Activated CD4-positive, CD25-positive, alpha-beta regulatory T cell (primary cell): Measurements from ENCODE around the gene VSIG4.
"Not testable (repeated sequence)": the region's sequence is repeated elsewhere in the genome, so short reads cannot be mapped to it uniquely, and the experiment has no call there.

Experiments used
- DNase-seq, 4 experiments: peaks; one replicate each; lab custom pipeline; 2025; lab: John Stamatoyannopoulos, UW

VSIG4 gene, protein sequence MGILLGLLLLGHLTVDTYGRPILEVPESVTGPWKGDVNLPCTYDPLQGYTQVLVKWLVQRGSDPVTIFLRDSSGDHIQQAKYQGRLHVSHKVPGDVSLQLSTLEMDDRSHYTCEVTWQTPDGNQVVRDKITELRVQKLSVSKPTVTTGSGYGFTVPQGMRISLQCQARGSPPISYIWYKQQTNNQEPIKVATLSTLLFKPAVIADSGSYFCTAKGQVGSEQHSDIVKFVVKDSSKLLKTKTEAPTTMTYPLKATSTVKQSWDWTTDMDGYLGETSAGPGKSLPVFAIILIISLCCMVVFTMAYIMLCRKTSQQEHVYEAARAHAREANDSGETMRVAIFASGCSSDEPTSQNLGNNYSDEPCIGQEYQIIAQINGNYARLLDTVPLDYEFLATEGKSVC

DNA sequence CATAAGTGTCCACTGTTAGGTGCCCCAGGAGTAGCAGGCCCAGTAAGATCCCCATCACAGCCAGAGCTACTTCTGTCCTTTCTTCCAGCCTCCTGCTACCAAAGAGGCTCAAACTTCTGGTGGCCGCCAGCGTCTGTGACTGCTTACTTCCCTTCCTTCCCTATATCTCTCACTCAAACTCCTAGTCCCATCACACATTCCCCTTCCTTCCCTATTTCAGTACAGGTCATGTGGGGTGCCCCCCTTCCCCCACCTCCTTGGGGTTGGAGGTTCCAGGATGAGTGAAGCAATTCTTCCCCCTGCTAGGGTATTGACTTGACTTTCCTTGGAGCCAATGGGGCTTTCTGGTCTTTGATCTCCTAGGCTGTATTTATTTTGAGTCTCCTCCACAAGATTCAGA, at the start of gene VSIG4:
VSIG4 (minus strand) TSS at position 137 of the 400 bp plus-strand sequence; CDS start at position 55, 82 bp downstream.
- DNase-seq: no peak

DNA sequence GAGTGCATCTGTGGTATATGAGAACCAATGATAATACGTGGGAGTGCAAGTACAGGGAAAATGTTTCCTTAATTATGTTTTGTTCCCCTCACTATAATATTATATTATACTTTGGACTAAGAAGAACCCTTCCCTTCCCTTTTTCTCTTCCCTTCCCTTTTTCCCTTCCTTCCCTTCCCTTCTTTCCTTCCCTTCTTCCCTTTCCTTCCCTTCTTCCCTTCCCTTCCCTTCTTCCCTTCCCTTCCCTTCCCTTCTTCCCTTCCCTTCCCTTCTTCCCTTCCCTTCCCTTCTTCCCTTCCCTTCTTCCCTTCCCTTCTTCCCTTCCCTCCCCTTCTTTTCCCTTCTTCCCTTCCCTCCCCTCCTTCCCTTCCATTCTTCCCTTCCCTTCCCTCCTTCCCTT, 36.9 kb upstream of the VSIG4 start:
- DNase-seq: no peak

DNA sequence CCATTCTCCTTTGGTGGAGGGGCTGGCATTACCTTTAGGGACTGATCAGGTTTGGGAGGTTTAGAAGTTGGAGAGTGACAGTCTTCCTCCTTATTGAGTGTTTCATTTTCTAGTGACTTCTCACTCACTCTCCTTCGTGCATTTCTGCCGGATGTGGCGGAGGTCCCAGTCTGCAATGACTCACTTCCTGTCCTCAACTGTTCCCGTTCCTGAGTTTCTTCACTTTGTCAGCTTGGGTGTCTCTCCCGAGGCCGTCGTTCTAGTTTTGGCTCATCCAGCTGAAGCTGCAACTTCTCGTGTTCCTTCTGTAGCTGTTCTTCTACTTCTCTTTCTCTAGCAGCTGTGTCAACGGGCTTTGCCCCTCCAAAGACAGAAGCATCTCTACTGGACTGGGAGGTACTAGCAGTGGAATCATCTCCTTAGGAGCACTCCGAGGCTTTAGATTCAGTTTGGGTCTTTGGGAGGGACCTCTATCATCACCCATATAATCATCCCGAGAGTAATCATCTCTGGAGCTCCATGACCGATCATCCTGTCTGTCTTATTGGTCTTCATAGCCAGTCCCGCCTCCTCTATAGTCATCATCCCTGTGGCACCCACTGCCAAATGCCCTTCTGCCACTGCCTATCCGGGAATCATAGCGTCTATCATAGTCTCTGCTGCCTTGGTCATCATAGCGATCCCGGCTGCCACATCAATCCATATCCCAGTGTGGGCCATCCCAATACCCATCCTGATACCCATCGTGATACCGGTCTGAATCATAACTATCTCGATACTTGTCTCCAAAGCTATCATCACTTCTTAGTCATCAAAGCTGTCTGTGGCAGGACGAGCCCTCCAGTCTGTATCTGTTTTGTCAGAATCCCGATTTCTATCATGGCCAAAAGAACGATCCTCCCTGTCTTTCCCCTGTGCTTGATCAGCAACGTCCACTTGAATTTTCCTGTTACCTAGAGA, 35.3 kb upstream of the VSIG4 start:
- DNase-seq: no peak

DNA sequence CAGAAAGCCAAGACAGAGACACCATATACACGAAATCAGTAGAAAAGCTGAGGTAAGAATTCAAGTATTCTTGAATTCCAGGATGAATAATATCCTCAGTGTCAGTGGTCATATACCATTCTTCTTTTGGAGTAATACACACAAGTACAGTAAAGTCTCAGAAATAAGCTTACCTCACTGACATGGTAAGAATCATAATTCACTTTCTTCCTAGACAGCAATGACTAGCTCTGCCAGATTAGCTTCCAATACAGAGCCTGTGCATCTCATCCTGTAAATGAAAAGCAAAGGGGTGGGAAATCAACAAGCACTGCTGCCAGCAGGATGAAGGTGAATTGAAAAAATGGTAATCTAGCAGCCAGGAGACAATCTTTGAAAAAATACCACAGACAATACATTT, 31.2 kb upstream of the VSIG4 start:
- DNase-seq: no peak

DNA sequence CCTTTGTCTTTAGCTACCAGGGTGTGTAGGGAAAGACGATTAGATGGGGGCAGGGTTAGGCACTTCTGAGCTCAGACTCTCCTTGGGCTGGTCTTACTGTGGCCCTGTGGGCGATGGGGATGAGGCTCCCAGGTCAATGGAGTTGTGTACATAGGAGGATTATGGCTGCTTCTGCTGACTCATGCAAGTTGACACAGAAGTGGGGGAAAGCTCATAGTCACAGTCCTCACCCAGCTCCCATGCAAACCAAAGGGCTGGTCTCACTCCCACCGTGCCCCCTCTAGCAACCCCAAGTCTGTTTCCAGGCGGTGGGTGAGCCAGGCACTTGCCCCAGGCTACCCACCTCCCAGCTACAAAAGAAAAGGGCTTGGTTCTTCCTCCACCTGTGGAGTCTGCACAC, 24.4 kb upstream of the VSIG4 start:
- no peak for DNase-seq

DNA sequence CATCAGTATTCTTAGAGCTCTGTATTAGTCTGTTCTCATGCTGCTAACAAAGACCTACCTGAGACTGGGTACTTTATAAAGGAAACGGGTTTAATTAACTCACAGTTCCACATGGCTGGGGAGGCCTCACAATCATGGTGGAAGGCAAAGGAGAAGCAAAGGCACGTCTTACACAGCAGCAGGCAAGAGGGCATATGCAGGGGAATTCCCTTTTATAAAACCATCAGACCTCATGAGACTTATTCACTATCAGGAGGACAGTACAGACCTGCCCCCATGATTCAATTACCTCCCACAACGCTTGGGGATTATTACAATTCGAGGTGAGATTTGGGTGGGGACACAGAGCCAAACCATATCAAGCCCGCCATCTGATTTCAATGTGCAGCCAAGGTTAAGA, 17.1 kb upstream of the VSIG4 start:
- not testable (repeated sequence) for DNase-seq

DNA sequence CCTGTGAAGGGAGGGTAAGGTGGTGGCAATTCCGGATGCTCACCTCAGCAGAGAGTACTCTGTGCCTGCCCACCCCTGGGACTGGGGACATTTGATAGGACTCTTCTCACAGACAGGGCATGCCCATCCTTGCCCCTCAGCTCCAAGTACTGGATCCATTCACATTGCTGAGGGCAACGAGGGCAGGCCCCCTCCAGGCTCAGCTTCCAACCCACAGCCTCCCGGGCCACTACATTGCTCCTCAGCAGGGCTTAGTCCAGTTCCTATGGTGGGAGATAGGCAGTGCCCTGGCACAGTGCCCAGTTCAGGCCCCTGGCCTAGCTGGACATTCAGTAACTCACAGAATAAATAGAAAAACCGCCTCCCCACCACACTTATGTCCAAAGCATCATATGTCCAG, 15.1 kb upstream of the VSIG4 start:
- no peak for DNase-seq

DNA sequence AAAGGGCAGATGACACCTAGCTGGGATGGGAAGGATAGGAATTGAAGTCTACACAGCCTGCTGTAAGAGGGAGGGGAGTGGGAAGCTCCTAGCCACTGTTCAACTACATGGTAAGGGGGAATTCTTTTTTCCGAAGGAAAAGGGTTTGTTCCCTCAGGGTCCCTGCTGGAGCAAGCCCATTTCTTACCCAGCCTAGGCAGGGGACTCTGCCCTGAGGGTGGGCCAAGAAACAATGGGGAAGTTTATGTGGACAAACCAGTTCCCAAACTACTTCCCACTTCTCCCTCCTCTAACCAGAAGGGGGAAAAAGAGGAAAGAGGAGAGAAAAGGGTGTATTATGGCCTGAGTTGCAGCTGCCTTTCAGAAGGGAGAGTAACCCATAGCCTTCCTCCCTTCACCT, 13.5 kb upstream of the VSIG4 start:
- no peak for DNase-seq

DNA sequence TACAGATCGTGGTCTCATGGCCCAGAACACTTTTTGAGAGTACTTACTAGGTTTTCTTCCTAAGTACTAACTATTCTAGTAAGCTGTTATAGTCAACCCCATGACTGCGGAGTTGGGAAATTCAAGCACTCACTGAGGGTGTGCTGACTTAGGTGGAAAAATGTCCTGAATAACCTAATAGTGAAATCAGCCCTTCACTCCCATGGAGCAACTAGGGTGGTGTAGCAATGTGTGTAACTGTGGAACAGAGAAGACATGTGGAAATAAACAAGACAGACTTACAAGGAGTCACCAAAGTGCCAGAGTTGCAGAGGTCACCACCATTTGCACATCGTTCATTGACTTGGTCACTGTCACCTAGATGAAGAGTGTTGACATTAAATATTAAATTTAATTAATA, 12.1 kb upstream of the VSIG4 start:
- no peak for DNase-seq

DNA sequence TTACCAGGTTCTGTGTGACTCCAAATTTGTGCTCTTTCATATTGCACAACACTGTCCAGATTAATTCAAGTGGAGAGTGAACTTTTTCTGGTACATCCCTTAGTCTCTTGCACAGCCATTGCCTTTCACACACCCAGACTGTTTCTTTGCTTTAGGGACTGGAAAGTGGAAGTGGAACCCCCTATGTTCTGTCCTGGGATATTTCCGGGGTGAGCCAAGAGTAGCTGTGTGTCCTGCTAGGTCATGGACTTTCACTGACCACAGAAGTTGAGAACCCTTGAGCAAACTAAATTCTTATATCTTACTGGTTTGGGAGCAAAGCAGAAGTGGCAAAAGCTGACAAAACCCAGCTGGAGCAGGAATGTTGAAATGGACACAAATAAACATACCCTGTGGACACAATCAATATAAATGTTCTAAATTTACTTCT, 10.3 kb upstream of the VSIG4 start:
- DNase-seq: no peak

DNA sequence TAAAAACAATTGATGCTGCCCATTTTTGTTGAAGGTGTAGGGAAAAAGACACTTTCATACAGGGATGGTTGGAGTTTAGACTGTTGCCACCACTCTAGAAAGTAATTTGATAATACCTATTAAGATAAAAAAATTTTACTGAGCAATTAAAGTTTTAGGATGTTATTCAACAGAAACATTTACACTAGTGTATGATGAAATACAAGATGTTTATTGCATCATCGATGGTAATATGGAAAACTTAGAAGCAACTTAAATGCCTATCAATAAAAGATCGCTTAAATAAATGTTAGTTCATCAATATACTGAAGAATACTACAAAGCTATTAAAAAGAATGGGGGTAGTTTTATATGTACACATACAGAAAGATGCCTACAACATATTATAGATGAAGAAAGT, 9.2 kb upstream of the VSIG4 start:
- no peak for DNase-seq

DNA sequence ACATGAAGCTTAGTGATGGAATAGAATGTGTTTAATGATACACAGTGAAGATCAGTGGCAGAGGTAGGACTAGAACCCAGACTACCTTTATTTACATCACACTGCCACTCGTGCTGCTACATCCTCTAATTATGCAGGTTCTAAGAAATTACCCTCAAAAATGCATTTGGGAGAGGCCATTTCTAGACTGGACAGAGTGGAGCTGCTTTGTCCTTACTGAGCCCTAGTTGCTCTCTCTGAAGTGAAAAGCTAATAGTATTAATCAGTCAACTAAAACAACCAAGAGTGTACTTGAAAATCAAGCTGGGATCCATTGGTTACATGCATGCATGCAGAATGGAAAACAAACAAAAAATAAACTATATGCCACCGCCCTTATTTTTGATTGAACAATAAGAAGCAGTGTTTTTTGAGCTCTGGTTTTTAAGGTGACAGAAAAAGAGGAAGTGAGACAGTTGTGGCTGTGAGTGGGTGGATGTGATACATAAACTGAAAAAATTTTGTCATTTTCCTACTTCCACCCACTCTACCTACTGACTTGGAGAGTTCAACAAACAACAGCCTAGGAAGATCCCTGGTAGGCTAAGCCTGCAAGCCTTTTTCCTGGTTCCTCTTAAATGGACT, 6.8 kb upstream of the VSIG4 start:
- DNase-seq: no peak

DNA sequence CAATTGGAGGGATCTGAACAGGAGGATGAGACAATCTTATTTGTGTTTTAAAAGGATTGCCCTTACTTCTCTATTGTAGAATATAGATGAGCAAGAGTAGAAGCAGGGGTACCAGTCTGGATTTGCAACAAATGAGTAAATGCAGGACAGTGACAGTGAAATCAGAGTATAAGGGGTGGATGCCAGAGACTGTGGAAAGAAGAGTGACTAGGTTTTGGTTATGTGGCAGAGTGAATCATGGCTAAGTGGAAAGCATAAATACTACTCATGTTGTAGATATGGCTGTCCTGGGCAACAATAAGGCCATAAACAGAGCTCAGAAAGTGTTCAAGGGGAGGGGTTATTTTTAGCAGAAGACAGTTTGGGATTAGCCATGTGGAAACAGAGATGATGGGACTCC, 6.0 kb upstream of the VSIG4 start:
- no peak for DNase-seq

DNA sequence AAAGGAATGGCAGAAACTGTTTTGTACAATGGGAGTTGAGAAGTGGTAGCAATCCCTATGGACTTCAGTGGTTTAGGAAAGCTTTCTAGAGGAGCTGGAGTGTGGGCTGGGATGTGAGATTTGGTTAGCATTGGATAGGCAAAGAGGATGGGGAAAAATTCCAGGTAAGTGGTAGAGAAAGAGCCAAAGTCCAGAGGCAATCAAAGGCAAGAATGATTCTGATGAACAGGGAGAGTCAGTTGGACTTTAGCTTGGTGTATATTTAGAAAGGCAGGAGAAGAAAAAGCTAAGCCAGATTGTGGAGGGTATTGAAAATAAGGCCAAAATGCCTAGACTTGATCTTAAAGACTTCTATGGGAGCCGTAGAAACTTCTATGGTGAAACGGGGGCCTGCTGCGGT, 3.7 kb upstream of the VSIG4 start:
- DNase-seq: no peak

DNA sequence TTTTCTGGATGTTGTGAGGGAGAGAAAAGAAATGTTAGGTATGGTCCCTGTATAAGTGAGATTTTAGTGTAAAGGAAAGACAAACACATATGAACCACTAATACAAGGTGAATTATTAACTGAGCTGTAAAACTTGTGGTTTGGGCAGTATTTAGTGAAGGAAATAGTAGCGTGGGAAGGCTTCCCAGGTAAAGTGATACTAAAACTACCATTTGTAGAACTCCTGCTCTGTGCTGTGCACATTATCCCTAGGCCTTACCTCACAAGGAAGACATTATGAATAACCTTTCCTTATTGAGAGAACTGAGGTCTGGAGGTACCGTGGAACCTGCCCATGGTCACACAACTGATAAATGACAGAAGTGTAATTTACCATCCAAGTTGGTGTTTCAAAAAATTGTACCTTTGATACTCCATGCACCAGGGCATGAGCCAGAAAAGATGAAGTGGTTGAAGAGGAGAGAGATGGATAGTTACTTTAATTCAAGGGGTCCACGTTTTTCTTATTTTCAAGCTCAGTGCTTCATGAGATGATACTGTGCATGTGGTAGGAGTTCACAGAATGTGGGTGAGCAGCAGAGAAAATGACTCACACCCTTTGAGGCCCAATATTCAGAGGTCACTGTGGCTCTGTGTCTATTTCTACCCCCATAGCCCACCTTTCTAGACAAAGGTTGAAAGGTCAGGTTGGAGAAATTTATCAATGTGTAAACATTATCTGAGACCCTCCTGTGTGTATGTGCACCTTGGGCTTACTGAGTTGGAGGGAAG, 2.6 kb upstream of the VSIG4 start:
- no peak for DNase-seq

DNA sequence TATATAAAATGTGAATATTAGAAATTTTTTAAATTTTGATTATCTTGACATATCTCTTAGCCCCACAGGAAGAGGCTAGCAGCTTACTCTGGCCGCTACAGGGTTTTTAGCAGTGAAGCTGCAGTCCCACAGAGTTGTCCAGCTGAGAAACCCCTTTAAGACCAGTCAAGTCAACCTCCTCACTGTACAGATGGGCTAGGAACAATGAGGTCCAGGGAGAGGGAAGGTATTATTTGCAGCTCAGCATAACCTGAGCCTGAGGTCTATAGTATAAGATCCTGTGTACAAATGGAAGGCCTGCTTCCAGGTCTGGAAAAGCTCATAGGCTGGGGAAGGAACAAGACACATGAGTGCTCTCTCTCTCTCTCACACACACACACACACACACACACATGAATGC, 1.8 kb downstream of the VSIG4 start:
- no peak for DNase-seq

DNA sequence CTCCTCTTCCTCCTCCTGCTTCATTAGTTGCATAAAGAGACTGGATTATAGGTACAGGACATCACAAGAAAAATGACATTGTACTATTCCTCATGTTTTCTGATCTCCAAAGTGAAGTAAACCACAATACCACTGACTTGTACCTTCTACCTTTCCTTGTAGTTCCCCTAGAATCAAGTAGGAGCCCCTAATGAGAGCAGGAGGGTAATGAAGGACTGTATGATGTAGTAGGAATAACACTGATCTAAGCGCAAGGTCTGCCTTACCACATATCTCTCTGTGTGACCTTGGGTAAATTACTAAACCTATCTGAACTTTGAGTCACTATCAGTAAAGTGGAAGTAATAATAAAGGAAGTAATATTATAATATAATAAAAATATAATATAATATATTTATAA, 3.6 kb downstream of the VSIG4 start:
- DNase-seq: no peak

DNA sequence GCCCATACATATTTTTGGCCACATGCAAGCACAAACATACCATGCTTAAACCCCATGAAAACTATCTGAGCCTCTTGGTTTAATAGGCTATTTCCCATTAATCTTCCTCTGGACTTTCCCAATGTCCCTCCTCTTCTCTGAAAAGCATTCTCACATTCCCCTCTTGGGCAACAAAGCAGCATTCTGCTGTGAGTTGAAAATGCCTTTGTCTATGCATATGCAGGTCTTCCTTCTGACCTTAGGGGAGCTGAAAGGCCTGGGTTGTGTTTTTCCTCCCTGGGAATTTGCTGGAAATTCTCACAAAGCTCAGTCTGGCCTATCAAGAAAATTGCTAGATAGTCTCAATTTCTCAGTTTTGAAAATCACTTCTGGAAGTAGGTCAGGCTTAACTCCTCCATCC, 4.2 kb downstream of the VSIG4 start:
- no peak for DNase-seq

DNA sequence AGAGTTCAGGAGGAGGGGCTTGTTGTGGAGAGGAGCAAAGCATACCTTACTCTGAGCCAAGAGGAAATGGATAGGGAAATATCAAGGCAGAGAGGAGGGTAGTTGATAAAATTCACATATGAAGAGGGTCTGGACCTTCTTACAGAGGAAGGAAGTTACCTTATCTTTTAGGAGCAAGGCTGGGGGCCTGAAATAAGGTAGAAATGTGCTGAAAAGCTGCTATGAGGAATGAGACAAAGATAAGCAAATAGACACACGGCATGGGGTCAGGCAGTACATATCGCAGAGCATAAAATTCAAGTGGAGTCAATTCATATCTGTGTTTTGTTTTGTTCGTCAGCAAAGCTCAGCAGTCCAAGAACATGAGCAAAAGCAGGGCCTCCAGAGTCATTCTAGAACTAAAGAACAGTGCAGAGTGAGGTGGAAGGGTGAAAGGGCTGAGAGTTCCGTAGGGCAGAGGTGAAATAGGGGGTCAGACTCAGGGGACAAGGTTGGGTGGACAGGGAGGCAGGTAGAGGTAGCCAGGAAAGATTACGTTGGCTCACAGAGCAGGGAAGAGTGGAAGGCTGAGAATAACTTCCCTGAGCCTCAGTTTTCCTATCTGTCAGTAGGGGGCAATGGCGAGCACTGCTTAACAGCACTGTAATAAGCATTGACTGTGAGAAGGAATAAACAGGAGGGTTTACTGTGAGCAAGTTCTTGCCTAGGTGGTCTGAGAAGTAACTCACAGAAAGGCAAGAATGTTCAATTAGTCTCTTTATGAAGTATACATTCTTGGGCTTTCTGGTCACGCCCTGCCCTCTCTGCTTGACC, 9.2 kb downstream of the VSIG4 start:
- no peak for DNase-seq

DNA sequence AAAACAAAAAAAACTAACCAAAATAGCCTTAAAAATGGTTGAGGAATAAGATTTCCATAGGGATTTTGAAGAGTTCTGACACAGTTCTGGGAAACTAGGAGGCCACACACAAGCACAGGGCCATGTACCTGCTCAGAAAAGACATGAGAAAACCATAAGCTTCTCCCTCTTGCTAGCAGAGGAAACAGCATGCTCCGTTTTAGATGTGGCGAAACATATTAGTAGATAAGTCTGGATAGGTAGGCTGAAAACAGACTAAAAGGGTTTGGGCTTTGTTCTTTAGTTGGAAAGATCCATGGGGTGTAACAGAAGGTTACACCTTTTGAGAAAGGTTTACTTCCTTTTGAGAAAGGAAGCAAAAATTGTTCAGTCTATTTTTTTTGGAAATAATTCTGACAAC, 10.9 kb downstream of the VSIG4 start:
- no peak for DNase-seq

DNA sequence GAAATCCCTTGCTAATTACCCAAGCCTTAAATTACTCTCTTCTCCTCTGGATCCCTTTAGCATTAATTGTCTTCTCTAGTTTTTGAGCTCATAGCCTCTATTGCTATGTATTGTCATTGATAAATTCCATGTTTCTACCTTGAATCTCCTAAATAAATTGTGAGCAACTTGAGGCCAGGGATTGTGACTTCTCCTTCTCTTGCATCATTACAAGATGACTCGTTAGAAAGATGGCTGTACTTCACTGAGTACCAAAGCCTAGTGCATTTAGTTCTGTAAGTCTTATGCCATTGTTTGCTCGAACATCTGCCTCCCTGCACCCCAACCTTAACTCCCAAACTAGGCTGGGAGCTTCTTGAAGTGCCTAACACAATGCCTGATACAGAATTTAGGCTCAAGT, 15.3 kb downstream of the VSIG4 start:
- DNase-seq: no peak
